Measurements from ENCODE around the gene SLCO2B1. TPM values are rescaled to one million over a fixed set of nuclear protein-coding genes. Genes with fewer than 3 reads are reported as not detected.

SLCO2B1 gene
- total RNA-seq, 1 experiment from 2014 or later = 0.57 TPM

DNA sequence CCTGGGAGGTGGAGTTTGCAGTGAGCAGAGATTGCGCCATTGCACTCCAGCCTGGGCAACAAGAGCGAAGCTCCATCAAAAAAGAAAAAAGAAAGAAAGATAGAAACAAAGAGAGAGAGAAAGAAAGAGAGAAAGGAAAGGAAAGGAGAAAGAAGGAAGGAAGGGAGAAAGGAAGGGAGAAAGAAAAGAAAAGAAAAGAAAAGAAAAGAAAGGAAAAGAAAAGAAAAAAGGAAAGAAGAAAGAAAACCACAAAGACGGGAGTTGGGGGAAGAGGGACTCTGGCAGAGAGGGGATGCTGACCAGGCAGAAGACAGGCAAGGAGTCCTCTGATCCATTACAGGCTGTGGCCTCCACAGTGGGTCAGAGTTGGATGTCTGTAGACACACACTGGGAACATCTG, 18.8 kb upstream of the SLCO2B1 start:
- no peaks in the 10 kb centered on the region for H3K4me1 Mint-ChIP-seq
- H3K27ac Mint-ChIP-seq = no peak overlapping the region
- TF ChIP-seq, protein P1, sequence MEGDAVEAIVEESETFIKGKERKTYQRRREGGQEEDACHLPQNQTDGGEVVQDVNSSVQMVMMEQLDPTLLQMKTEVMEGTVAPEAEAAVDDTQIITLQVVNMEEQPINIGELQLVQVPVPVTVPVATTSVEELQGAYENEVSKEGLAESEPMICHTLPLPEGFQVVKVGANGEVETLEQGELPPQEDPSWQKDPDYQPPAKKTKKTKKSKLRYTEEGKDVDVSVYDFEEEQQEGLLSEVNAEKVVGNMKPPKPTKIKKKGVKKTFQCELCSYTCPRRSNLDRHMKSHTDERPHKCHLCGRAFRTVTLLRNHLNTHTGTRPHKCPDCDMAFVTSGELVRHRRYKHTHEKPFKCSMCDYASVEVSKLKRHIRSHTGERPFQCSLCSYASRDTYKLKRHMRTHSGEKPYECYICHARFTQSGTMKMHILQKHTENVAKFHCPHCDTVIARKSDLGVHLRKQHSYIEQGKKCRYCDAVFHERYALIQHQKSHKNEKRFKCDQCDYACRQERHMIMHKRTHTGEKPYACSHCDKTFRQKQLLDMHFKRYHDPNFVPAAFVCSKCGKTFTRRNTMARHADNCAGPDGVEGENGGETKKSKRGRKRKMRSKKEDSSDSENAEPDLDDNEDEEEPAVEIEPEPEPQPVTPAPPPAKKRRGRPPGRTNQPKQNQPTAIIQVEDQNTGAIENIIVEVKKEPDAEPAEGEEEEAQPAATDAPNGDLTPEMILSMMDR (IDR thresholded peaks at IDR 0.05) = no peak
- TF ChIP-seq, protein P2, sequence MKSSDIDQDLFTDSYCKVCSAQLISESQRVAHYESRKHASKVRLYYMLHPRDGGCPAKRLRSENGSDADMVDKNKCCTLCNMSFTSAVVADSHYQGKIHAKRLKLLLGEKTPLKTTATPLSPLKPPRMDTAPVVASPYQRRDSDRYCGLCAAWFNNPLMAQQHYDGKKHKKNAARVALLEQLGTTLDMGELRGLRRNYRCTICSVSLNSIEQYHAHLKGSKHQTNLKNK (CRISPR knock-in tag; IDR thresholded peaks at IDR 0.05) = no peak
- TF ChIP-seq ZNF281 (CRISPR knock-in tag; IDR thresholded peaks at IDR 0.05) (no peak), ZNF263 (CRISPR knock-in tag; IDR thresholded peaks at IDR 0.05; ENCODE audit: low read depth) (no peak)
- H3K4me3 Mint-ChIP-seq = no peak overlapping the region
- DNase-seq (ENCODE audit: low spot score) (no peak), ATAC-seq (no peak)
- peaks cover 19% of the 10 kb centered on the region for H3K27me3 Mint-ChIP-seq (ENCODE audit: low read depth)
- ChIA-PET CTCF (interaction anchor here (1.5 kb wide), 1 partner anchor 8 kb away, joined by 4 read pairs; no protein-coding TSS in a partner anchor), POLR2A (no interaction called here)
- H3K36me3 Mint-ChIP-seq = peaks cover 4% of the 10 kb centered on the region
- H3K9me3 Mint-ChIP-seq = peaks cover 25% of the 10 kb centered on the region

DNA sequence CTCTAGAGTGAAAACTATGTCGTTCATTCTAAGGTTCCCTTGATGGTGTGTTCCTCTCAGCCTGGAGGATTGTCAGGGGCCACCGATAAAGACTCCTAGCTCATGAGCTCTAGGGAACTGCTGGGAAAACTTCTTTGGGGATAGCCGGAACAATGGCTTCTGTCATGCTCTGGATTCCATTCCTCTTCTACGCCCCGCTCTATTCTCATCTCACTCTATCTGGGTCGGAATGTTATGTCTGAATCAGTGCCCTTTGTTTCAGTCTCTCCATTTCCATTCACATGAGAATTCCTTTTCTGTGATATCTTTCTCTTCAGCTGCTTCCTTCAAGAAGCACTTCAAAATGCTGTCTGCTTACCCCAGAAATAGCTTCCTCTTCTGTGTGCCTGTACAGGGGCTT, 16.9 kb upstream of the SLCO2B1 start:
- Mint-ChIP-seq H3K4me3 (no peak overlapping the region), H3K36me3 (no peaks in the 10 kb centered on the region), H3K27ac (no peak overlapping the region), H3K4me1 (no peaks in the 10 kb centered on the region), H3K9me3 (peaks cover 19% of the 10 kb centered on the region), H3K27me3 (ENCODE audit: low read depth) (peaks cover 18% of the 10 kb centered on the region)
- ATAC-seq = no peak; the same call in 1 of the 2 replicates
- TF ChIP-seq RORB (CRISPR knock-in tag; IDR thresholded peaks at IDR 0.05) = no peak
- no peak for TF ChIP-seq ZNF532 (CRISPR knock-in tag; IDR thresholded peaks at IDR 0.05; ENCODE audit: borderline replicate concordance)
- no peak for TF ChIP-seq ZNF396 (CRISPR knock-in tag; IDR thresholded peaks at IDR 0.05; ENCODE audit: borderline replicate concordance)
- TF ChIP-seq TEAD1 (CRISPR knock-in tag; IDR thresholded peaks at IDR 0.05) = no peak
- no peak for TF ChIP-seq EMX1 (CRISPR knock-in tag; IDR thresholded peaks at IDR 0.05)
- TF ChIP-seq FOXK1 (CRISPR knock-in tag; IDR thresholded peaks at IDR 0.05) = no peak
- TF ChIP-seq CREB1 (CRISPR knock-in tag; IDR thresholded peaks at IDR 0.05) = no peak
- TF ChIP-seq FOXP1 (CRISPR knock-in tag; IDR thresholded peaks at IDR 0.05; ENCODE audit: borderline replicate concordance) = no peak
- ChIA-PET CTCF (interaction anchor here (0.9 to 3.0 kb wide), 9 partner anchors 9 to 137 kb away, joined by 3 to 18 read pairs (median 4); no protein-coding TSS in a partner anchor), POLR2A (no interaction called here)
- no peak for DNase-seq (ENCODE audit: low spot score)

GRCh38 chr11:75135021-75135650, 15.8 kb upstream of the SLCO2B1 start:
- ATAC-seq (no peak), DNase-seq (ENCODE audit: low spot score) (no peak)
- H3K4me3 Mint-ChIP-seq = no peak overlapping the region
- TF ChIP-seq, protein P3, sequence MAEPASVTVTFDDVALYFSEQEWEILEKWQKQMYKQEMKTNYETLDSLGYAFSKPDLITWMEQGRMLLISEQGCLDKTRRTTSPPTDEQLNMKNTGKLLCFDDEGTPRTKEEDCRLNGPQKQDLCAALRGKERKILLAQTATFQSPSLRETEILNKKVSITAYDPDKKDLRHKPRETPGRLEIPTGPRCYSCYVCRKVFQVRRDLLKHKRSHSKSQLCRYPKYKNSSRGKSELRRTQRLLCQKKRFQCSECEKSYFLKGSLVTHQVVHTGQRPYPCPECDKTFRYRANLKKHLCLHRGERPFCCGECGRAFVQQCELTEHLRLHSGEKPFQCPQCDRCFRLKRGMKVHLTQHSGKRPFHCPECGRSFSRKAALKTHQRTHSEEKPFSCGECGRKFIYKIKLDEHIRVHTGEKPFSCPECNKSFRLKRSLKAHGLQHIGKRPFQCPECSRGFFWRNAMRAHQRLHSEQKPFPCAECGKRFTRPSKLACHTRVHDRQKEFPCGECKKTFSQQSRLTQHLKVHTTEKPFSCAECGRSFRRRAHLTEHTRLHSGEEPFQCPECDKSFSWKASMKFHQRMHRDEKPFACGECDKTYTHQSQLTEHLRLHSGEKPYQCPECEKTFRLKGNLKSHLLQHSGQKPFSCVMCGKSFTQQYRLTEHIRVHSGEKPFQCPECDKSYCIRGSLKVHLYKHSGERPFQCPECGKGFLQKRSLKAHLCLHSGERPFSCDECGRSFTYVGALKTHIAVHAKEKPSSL (CRISPR knock-in tag; conservative IDR thresholded peaks at IDR 0.05) = no peak
- TF ChIP-seq, protein P4, sequence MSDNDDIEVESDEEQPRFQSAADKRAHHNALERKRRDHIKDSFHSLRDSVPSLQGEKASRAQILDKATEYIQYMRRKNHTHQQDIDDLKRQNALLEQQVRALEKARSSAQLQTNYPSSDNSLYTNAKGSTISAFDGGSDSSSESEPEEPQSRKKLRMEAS (CRISPR knock-in tag; IDR thresholded peaks at IDR 0.05) = no peak
- no peak for TF ChIP-seq ATF2 (CRISPR knock-in tag; IDR thresholded peaks at IDR 0.05; ENCODE audit: borderline replicate concordance, low read depth)
- no peaks in the 10 kb centered on the region for H3K36me3 Mint-ChIP-seq
- POLR2A ChIA-PET = no interaction called here
- no peaks in the 10 kb centered on the region for H3K4me1 Mint-ChIP-seq
- H3K9me3 Mint-ChIP-seq = peaks cover 10% of the 10 kb centered on the region
- CTCF ChIA-PET = interaction anchor here (1.3 to 3.0 kb wide), 4 partner anchors 68 to 114 kb away, joined by 3 to 18 read pairs (median 8); no protein-coding TSS in a partner anchor
- H3K27me3 Mint-ChIP-seq (ENCODE audit: low read depth) = peaks cover 18% of the 10 kb centered on the region
- no peak overlapping the region for H3K27ac Mint-ChIP-seq
